GM12891 (cell line): ENCODE data around the gene SLC30A1.

ENCODE experiments used
- PAX5 ChIP-seq: IDR thresholded peaks from 2 replicates; pipeline ENCODE4 v1.6.1; 2011; ENCODE audit warnings: low read length, moderate library complexity, mild to moderate bottlenecking; ENCODE audit not compliant: insufficient read depth, severe bottlenecking
- POLR2A ChIP-seq: IDR thresholded peaks from 2 replicates; pipeline ENCODE4 v1.6.1; 2011; ENCODE audit warnings: low read depth, low read length, control low read depth
- POLR2AphosphoS5 ChIP-seq: IDR thresholded peaks from 2 replicates; pipeline ENCODE4 v1.6.1; 2011; ENCODE audit warnings: low read depth, low read length, control low read depth
- POU2F2 ChIP-seq: IDR thresholded peaks from 2 replicates; pipeline ENCODE4 v1.6.1; 2011; ENCODE audit warnings: low read depth, mild to moderate bottlenecking, control low read depth, low read length, moderate library complexity
- SPI1 ChIP-seq: IDR thresholded peaks from 2 replicates; pipeline ENCODE4 v1.6.1; 2011; ENCODE audit warnings: low read depth, low read length, control low read depth
- TAF1 ChIP-seq: IDR thresholded peaks from 2 replicates; pipeline ENCODE4 v1.6.1; 2011; ENCODE audit warnings: low read depth, low read length, control low read depth

GRCh38 chr1:211548321-211549091 lies 30.5 kb downstream of the SLC30A1 start:
- no peak for TF ChIP-seq POLR2A
- TF ChIP-seq POLR2AphosphoS5 = no peak
- TF ChIP-seq POU2F2 = no peak
- TF ChIP-seq TAF1 = no peak
- TF ChIP-seq SPI1 = no peak
- TF ChIP-seq PAX5 = no peak
